ENCODE measurements around the gene ACOT12.

The ACOT12 gene

GRCh38 chr5:81400375-81400774 is 6.4 kb upstream of the ACOT12 start:
- DNase-seq (ENCODE audit: low read depth) = no peak

GRCh38 chr5:81398741-81399140 is 4.8 kb upstream of the ACOT12 start:
- DNase-seq (ENCODE audit: low read depth) = no peak

- DNase-seq (ENCODE audit: low read depth) = no peak
Observed at GRCh38 chr5:81397176-81397575, 3.2 kb upstream of the ACOT12 start.

GRCh38 chr5:81395262-81395661 is 1.3 kb upstream of the ACOT12 start:
- no peak for DNase-seq (ENCODE audit: low read depth)

- DNase-seq (ENCODE audit: low read depth) = no peak
Observed at GRCh38 chr5:81393430-81393782, 528 bp downstream of the ACOT12 start.

GRCh38 chr5:81389025-81389424 is 4.9 kb downstream of the ACOT12 start:
- DNase-seq (ENCODE audit: low read depth) = no peak

- no peak for DNase-seq (ENCODE audit: low read depth)
Observed at GRCh38 chr5:81388169-81388568, 5.8 kb downstream of the ACOT12 start.

GRCh38 chr5:81383867-81384266 is 10.1 kb downstream of the ACOT12 start:
- DNase-seq (ENCODE audit: low read depth) = no peak

GRCh38 chr5:81371354-81371876 is 22.5 kb downstream of the ACOT12 start:
- DNase-seq (ENCODE audit: low read depth) = no peak

GRCh38 chr5:81370912-81371311 is 23.0 kb downstream of the ACOT12 start:
- no peak for DNase-seq (ENCODE audit: low read depth)

GRCh38 chr5:81365541-81365940 is 28.4 kb downstream of the ACOT12 start:
- DNase-seq (ENCODE audit: low read depth) = no peak

GRCh38 chr5:81363093-81363871 is 30.7 kb downstream of the ACOT12 start:
- no peak for DNase-seq (ENCODE audit: low read depth)

- DNase-seq (ENCODE audit: low read depth) = no peak
Observed at GRCh38 chr5:81361600-81361999, 32.3 kb downstream of the ACOT12 start.

- DNase-seq (ENCODE audit: low read depth) = no peak
Observed at GRCh38 chr5:81360640-81361039, 33.3 kb downstream of the ACOT12 start.

- no peak for DNase-seq (ENCODE audit: low read depth)
Observed at GRCh38 chr5:81359881-81360280, 34.1 kb downstream of the ACOT12 start.

- no peak for DNase-seq (ENCODE audit: low read depth)
Observed at GRCh38 chr5:81359108-81359507, 34.8 kb downstream of the ACOT12 start.

GRCh38 chr5:81355291-81356251 is 38.4 kb downstream of the ACOT12 start:
- no peak for DNase-seq (ENCODE audit: low read depth)

- DNase-seq (ENCODE audit: low read depth) = no peak
Observed at GRCh38 chr5:81354093-81354492, 39.8 kb downstream of the ACOT12 start.

GRCh38 chr5:81353189-81353588 is 40.7 kb downstream of the ACOT12 start:
- no peak for DNase-seq (ENCODE audit: low read depth)

- no peak for DNase-seq (ENCODE audit: low read depth)
Observed at GRCh38 chr5:81350507-81350906, 43.4 kb downstream of the ACOT12 start.

GRCh38 chr5:81349161-81349560 is 44.8 kb downstream of the ACOT12 start:
- DNase-seq (ENCODE audit: low read depth) = no peak

- no peak for DNase-seq (ENCODE audit: low read depth)
Observed at GRCh38 chr5:81345411-81346003, 48.4 kb downstream of the ACOT12 start.

- no peak for DNase-seq (ENCODE audit: low read depth)
Observed at GRCh38 chr5:81344736-81345135, 49.2 kb downstream of the ACOT12 start.

Data from activated T-cell treated with anti-CD3 and anti-CD28 coated beads for 48 hours (primary cell).